MCF 10A (cell line): Measurements from ENCODE around the gene TCOF1. TPM values are rescaled to one million over a fixed set of nuclear protein-coding genes. Genes with fewer than 3 reads are reported as not detected.

Source experiments
- BruUV-seq: library from RNA; stranded (reverse); fragments of 400-500 nt; replicated peaks from 2 replicates; lab custom pipeline; 2021; lab: Mats Ljungman, UMichigan
- CTCF ChIA-PET: fragments of 300-600 bp; sonication (Branson Sonifier 250); formaldehyde crosslinking; extraction: SDS; loops from one replicate; lab custom pipeline; 2021; ENCODE audit warnings: antibody characterized with exemption, inconsistent platforms; lab: Yijun Ruan, JAX
- POLR2A ChIA-PET: fragments of 300-600, 350-650 bp; sonication (Branson Sonifier 250); formaldehyde crosslinking; extraction: SDS; loops from one replicate; lab custom pipeline; 2020; ENCODE audit warnings: antibody characterized with exemption, inconsistent platforms; lab: Yijun Ruan, JAX
- DNase-seq: peaks from one replicate; pipeline ENCODE4 v3.0.0-alpha.2; 2018; ENCODE audit not compliant: unreplicated experiment
- H3K27ac Mint-ChIP-seq: one replicate; pipeline ENCODE4 v1.8.0; 2022; ENCODE audit warnings: mild to moderate bottlenecking, low read depth, mixed read lengths; ENCODE audit not compliant: unreplicated experiment
- H3K27me3 Mint-ChIP-seq: one replicate; pipeline ENCODE4 v1.8.0; 2022; ENCODE audit warnings: mixed read lengths; ENCODE audit not compliant: insufficient read depth, unreplicated experiment
- H3K36me3 Mint-ChIP-seq: one replicate; pipeline ENCODE4 v1.8.0; 2022; ENCODE audit warnings: mild to moderate bottlenecking, moderate library complexity, mixed read lengths; ENCODE audit not compliant: insufficient read depth, unreplicated experiment
- H3K4me1 Mint-ChIP-seq: one replicate; pipeline ENCODE4 v1.8.0; 2022; ENCODE audit warnings: mixed read lengths; ENCODE audit not compliant: insufficient read depth, unreplicated experiment
- H3K4me3 Mint-ChIP-seq: one replicate; pipeline ENCODE4 v1.8.0; 2022; ENCODE audit warnings: mild to moderate bottlenecking, moderate library complexity, mixed read lengths; ENCODE audit not compliant: unreplicated experiment
- H3K9me3 Mint-ChIP-seq: one replicate; pipeline ENCODE4 v1.8.0; 2022; ENCODE audit warnings: mixed read lengths; ENCODE audit not compliant: unreplicated experiment
- CTCF ChIP-seq: fragments of 200-600 bp; IDR thresholded peaks from one replicate; pipeline ENCODE4 v1.8.0; 2022; ENCODE audit warnings: antibody characterized with exemption, mild to moderate bottlenecking; ENCODE audit not compliant: unreplicated experiment
- intact Hi-C: fragments of 100-400 bp; cut with micrococcal nuclease; formaldehyde crosslinking; loops from 2 replicates; pipeline ENCODE4 v1.14.1; 2022
- total RNA-seq: library from RNA; stranded (reverse); gene quantifications from 2 replicates; pipeline ENCODE4 v1.2.3, GENCODE V29; 2022

TCOF1 gene
- total RNA-seq, 1 experiment from 2014 or later: 83.5 TPM

GRCh38 chr5:150442699-150443080 lies 85.2 kb downstream of the TCOF1 start:
- Mint-ChIP-seq H3K36me3 (peaks cover 65% of the 10 kb centered on the region), H3K4me3 (no peak overlapping the region), H3K9me3 (no peaks in the 10 kb centered on the region), H3K4me1 (peaks cover 15% of the 10 kb centered on the region), H3K27me3 (no peaks in the 10 kb centered on the region), H3K27ac (no peak overlapping the region)
- DNase-seq: no peak
- intact Hi-C loops: no loop called here
- ChIA-PET CTCF (interaction anchor here (0.9 to 1.0 kb wide), 3 partner anchors 11 to 320 kb away, joined by 3 to 5 read pairs (median 4); no protein-coding TSS in a partner anchor), POLR2A (interaction anchor here (0.6 to 1.5 kb wide), 5 partner anchors 11 to 281 kb away, joined by 3 to 4 read pairs (median 3); no protein-coding TSS in a partner anchor)
- TF ChIP-seq CTCF: no peak
- BruUV-seq: no TSS peak

GRCh38 chr5:150443242-150444075 lies 86.0 kb downstream of the TCOF1 start:
- CTCF ChIA-PET: no interaction called here
- POLR2A ChIA-PET: interaction anchor here (0.6 to 1.5 kb wide), 2 partner anchors 12 to 280 kb away, joined by 3 to 4 read pairs; no protein-coding TSS in a partner anchor
- H3K27ac Mint-ChIP-seq: no peak overlapping the region
- BruUV-seq: no TSS peak
- intact Hi-C loops: no loop called here
- H3K4me1 Mint-ChIP-seq: peaks cover 22% of the 10 kb centered on the region
- peaks cover 73% of the 10 kb centered on the region for H3K36me3 Mint-ChIP-seq
- no peak overlapping the region for H3K4me3 Mint-ChIP-seq
- H3K9me3 Mint-ChIP-seq: no peaks in the 10 kb centered on the region
- no peak for TF ChIP-seq CTCF
- peak; percentile 30 for DNase-seq
- no peaks in the 10 kb centered on the region for H3K27me3 Mint-ChIP-seq

GRCh38 chr5:150444770-150445169 lies 87.3 kb downstream of the TCOF1 start:
- peaks cover 22% of the 10 kb centered on the region for H3K4me1 Mint-ChIP-seq
- no peak for TF ChIP-seq CTCF
- H3K36me3 Mint-ChIP-seq: peaks cover 81% of the 10 kb centered on the region
- H3K27me3 Mint-ChIP-seq: no peaks in the 10 kb centered on the region
- DNase-seq: no peak
- no peaks in the 10 kb centered on the region for H3K9me3 Mint-ChIP-seq
- no TSS peak for BruUV-seq
- no peak overlapping the region for H3K4me3 Mint-ChIP-seq
- no peak overlapping the region for H3K27ac Mint-ChIP-seq
- ChIA-PET CTCF (interaction anchor here (0.5 to 0.9 kb wide), 4 partner anchors 12 to 215 kb away, joined by 3 to 8 read pairs (median 4); no protein-coding TSS in a partner anchor), POLR2A (interaction anchor here (0.5 to 0.9 kb wide), 2 partner anchors 12 to 80 kb away, joined by 3 read pairs; no protein-coding TSS in a partner anchor)
- intact Hi-C loops: no loop called here

GRCh38 chr5:150446088-150446487 lies 88.6 kb downstream of the TCOF1 start:
- no peaks in the 10 kb centered on the region for H3K9me3 Mint-ChIP-seq
- no peak for TF ChIP-seq CTCF
- peak overlapping the region; percentile 64 for H3K27ac Mint-ChIP-seq
- H3K4me3 Mint-ChIP-seq: no peak overlapping the region
- BruUV-seq: no TSS peak
- ChIA-PET CTCF (interaction anchor here (0.6 to 2.1 kb wide), 4 partner anchors 10 to 613 kb away, joined by 3 to 6 read pairs (median 4); no protein-coding TSS in a partner anchor), POLR2A (interaction anchor here (0.6 to 1.0 kb wide), 2 partner anchors 21 to 312 kb away, joined by 3 to 4 read pairs; no protein-coding TSS in a partner anchor)
- no peak for DNase-seq
- intact Hi-C loops: no loop called here
- H3K27me3 Mint-ChIP-seq: no peaks in the 10 kb centered on the region
- peaks cover 85% of the 10 kb centered on the region for H3K36me3 Mint-ChIP-seq
- H3K4me1 Mint-ChIP-seq: peaks cover 22% of the 10 kb centered on the region
